GM18858 (cell line): ENCODE measurements around the gene ZNF136.

Experiments used
- ATAC-seq: cut with Tn5 transposase; IDR thresholded peaks from one replicate; pipeline ENCODE4 v1.9.1; 2021; ENCODE audit not compliant: unreplicated experiment

The ZNF136 gene

GRCh38 chr19:12187625-12188024 is 24.7 kb downstream of the ZNF136 start:
- no peak for ATAC-seq

DNA sequence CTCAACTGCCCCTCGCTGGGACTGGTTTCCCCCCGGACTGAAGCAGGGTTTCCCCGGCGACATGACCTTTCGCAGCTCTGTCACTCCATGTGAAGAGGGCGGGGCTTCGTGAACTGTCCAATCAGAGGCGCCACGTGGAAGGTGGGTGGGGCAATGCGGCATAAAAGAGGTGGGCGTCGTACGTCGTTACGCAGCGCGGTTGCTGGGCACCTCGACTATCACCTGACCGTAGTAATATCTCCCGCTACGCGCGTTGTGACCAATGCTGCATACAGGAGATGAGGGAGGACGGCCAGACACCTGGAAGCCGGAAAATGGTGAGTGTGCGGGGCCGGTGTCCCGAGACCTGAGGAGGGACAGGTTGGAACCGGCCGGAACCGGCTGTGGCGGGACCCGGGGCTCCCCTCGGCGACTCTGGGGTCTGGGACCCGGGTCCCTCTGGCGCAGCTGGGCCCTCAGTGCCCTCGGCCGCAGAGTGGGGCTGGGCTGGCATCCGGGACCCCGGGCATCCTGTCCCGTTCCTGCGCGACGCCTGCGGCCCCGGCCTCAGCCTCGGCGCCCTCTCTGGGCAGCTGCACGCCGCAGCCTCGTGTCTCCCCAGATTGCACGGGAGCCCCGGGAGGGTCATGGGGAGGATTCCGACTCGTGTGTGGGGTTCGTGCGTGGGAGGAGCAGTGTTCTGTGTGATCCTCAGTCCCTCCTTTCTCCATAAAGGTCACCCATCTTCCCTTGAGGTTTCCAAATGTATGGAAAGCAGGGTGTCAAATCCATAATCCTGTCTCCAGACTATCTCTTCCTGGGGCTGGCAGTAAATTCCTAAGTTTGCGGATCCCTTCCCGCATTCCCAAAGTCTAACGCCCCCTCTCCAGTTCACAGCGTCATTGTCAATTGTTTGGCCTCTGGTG is 32.2 kb downstream of the ZNF136 start:
- ATAC-seq: no peak

GRCh38 chr19:12198136-12198535 is 35.2 kb downstream of the ZNF136 start:
- no peak for ATAC-seq

- no peak for ATAC-seq
Measured at GRCh38 chr19:12199757-12200419, 37.0 kb downstream of the ZNF136 start.

GRCh38 chr19:12202250-12202649 is 39.4 kb downstream of the ZNF136 start:
- no peak for ATAC-seq

- ATAC-seq: no peak
Measured at GRCh38 chr19:12205296-12205695, 42.4 kb downstream of the ZNF136 start.

DNA sequence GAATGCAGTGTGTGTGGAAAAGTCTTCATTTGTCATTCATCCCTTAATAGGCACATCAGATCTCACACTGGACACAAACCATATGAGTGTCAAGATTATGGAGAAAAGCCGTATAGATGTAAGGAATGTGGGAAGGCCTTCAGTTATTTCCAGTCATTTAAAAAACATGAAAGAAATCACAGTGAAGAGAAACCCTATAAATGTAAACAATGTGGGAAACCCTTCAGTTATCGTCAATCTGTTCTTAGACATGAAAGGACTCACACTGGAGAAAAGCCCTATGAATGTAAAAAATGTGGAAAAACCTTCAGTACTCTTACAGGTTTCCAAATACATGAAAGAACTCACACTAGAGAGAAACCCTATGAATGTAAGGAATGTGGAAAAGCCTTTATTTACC is 45.3 kb downstream of the ZNF136 start:
- no peak for ATAC-seq

DNA sequence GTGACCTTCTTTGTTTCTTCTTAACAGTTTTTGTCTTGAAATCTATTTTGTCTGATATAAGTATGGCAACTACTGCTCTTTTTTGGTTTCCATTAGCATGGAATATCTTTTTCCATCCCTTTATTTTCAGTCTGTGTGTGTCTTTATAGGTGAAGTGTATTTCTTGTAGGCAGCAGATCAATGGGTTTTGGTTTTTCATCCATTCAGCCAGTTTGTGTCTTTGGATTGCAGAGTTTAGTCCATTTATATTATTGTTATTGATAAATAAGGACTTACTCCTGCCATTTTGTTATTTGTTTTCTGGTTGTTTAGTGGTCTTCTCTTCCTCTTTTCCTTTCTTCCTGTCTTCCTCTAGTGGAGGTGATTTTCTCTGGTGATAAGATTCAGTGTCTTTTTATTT is 54.4 kb downstream of the ZNF136 start:
- ATAC-seq: no peak

GRCh38 chr19:12222980-12223630 is 60.2 kb downstream of the ZNF136 start:
- ATAC-seq: no peak

DNA sequence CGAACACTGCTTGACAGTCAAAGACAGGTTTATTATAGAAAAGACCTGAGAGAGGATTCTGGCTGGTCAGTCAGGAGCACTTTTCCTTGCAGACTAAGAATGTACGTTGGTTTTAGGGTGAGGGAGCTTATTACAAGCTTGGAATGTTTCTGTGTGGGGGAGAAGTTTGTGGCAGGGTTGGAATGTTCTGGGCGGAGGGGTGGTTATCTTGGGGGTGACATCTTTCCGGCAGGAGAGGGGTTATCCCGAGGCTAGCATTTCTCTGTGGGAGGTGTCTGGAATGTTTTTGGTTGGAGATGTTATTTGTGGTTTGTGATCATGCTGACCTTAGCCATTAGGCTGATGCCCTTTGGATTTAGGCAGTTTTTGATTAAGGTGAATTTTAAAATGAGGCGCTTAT is 61.8 kb downstream of the ZNF136 start:
- no peak for ATAC-seq

GRCh38 chr19:12229990-12230389 is 67.1 kb downstream of the ZNF136 start:
- ATAC-seq: no peak

DNA sequence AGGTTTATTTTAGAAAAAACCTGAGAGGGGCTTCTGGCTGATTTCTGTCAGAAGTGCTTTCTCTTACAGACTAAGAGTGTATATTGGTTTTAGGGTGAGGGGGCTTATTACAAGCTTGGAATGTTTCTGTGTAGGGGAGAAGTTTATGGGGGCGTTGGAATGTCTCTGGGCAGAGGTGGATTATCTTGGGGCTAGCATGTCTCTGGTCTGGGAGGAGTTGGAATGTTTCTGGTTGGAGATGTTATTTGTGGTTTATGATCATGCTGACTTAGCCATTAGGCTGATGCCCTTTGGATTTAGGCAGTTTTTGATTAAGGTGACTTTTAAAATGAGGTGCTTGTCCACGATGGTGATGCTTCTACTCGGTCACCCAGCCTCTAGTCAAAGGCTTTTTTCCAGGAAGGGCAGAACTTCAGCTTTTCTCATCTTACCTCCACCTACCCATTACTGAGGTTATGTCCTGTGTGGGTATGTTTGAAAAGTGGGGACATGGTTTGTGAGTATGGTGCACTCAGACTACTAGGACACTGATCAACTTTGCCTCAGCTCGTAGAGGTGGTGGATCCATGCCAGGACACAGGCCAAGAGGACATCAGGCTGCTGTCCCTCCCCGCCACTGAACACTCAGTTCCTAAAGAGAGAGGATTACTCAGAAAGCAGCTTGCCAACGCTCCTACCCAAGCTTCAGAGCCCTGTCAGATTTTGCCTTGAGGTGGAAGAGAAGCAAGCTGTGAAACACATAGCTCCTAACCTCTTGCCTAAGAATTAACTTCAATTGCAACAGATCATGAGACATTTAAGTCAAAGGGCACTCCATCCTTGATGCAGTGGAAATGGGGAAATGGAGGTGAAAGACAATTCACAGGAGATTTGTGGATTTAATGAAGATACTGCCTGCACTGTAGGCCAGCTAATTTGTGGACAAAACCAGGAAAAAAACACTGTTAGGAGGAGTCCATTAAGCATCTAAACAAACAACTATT is 68.1 kb downstream of the ZNF136 start:
- ATAC-seq: no peak

DNA sequence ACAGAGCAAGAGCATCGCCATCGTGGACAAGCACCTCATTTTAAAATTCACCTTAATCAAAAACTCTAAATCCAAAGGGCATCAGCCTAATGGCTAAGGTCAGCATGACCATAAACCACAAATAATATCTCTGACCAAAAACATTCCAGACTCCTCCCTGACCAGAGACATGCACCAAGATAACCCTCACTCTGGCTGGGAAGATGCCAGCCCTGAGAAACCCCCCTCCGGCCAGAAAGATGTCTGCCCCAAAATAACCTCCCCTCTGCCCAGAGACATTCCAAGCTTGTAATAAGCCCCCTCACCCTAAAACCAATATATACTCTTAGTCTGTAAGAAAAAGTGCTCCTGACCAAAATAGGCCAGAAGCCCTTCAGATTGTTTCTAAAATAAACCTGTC is 70.1 kb downstream of the ZNF136 start:
- ATAC-seq: no peak

DNA sequence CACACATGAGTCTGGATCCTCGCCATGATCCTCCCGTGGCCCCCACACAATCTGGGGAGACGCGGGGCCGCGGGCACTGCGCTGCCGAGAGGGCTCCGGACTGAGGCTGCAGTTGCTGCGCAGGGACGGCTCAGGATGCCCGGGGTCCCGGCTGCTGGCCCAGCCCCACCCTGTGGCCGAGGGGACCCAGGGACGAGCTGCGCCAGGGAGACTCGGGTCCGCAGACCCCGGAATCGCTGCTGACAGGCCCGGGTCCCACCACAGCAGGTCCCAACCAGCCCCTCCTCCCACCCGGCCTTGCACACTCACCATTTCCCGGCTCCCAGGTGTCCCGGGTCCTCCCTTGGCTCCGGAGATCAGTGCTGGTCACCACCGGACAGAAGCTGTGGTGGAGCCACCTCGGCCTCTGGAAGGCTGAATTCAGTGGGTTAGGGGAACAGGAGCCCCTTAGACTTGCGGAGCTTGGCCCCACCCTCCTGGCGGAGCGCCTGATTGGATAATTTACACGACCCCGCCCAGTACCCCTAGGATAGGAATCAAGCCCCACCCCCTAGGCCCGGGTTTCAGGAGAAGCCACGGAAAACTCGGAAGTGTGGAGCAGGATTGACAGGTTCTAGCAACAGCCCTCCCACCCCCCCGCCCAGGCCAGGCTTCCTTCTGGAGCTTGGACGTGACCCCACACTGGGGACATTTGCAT is 74.4 kb downstream of the ZNF136 start:
- no peak for ATAC-seq
